NCI-H1105 treated with DMSO at 0.1 percent for 48 hours (cell line): ENCODE data around the gene PLAGL2.
"Not testable (repeated sequence)": the region's sequence is repeated elsewhere in the genome, so short reads cannot be mapped to it uniquely, and the experiment has no call there.

Source experiments
- DNase-seq: peaks from one replicate; lab custom pipeline; 2025; lab: John Stamatoyannopoulos, UW

The PLAGL2 gene, protein sequence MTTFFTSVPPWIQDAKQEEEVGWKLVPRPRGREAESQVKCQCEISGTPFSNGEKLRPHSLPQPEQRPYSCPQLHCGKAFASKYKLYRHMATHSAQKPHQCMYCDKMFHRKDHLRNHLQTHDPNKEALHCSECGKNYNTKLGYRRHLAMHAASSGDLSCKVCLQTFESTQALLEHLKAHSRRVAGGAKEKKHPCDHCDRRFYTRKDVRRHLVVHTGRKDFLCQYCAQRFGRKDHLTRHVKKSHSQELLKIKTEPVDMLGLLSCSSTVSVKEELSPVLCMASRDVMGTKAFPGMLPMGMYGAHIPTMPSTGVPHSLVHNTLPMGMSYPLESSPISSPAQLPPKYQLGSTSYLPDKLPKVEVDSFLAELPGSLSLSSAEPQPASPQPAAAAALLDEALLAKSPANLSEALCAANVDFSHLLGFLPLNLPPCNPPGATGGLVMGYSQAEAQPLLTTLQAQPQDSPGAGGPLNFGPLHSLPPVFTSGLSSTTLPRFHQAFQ

GRCh38 chr20:32207626-32208498 lies at the start of gene PLAGL2, which contains the start of gene POFUT1:
Gene PLAGL2 (minus strand): TSS chr20:32207743. CDS start chr20:32202178, 5,565 bp downstream.
Gene POFUT1 (plus strand): TSS chr20:32207880. CDS start chr20:32207942, 62 bp downstream.
- DNase-seq: peak; percentile 82

DNA sequence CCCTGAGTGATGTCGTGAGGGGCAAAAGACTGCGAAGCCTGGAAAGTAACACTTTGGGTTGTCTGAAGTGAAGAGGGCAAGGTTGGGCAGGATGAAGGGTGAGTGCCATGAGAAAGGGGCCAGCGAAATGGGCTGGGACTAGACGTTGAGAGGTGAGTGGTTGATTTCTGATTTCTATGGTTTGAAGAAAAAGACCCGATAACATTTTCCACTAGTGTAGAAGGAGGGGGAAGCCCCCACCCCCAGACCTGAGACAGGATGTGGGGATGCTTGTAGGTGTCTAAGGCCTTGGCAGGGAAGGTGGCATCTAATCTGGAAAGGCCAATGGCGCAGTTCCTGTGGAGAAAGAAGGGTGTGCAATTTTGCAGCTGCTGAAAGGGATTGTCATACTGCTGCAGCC lies 44.6 kb upstream of the PLAGL2 start:
- no peak for DNase-seq

GRCh38 chr20:32251470-32251869 lies 43.9 kb upstream of the PLAGL2 start:
- no peak for DNase-seq

- DNase-seq: no peak
Measured at GRCh38 chr20:32249030-32249738, 41.6 kb upstream of the PLAGL2 start.

- no peak for DNase-seq
Measured at GRCh38 chr20:32248043-32248442, 40.5 kb upstream of the PLAGL2 start.

DNA sequence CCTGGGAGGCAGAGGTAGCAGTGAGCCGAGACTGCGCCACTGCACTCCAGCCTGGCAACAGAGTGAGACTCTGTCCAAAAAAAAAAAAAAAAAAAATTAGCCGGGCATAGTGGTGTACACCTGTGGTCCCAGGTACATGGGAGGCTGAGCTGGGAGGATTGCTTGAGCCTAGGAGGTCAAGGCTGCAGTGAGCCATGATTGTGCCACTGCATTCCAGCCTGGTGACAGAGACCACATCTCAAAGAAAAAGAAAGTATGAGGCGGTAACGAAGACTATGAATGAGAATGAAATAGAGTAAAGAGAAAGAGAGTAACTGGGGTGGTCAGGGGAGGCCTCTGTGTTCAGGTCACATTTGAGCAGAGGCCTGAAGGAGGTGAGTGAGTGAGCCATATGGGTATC lies 38.7 kb upstream of the PLAGL2 start:
- DNase-seq: not testable (repeated sequence)

DNA sequence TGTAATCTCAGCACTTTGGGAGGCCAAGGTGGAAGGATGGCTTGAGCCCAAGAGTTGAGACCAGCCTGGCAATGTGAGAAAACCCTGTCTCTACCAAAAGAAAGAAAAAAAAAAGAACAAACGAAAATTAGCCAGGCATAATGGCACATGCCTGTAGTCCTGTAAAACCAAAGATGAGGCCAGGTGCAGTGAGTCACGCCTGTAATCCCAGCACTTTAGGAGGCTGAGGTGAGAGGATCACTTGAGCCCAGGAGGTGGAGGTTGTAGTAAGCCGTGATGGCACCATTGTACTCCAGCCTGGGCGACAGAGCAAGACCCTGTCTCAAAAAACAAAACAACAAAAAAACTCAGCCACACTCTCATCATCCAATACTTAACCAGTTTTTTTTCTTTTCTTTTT lies 37.4 kb upstream of the PLAGL2 start:
- no peak for DNase-seq

DNA sequence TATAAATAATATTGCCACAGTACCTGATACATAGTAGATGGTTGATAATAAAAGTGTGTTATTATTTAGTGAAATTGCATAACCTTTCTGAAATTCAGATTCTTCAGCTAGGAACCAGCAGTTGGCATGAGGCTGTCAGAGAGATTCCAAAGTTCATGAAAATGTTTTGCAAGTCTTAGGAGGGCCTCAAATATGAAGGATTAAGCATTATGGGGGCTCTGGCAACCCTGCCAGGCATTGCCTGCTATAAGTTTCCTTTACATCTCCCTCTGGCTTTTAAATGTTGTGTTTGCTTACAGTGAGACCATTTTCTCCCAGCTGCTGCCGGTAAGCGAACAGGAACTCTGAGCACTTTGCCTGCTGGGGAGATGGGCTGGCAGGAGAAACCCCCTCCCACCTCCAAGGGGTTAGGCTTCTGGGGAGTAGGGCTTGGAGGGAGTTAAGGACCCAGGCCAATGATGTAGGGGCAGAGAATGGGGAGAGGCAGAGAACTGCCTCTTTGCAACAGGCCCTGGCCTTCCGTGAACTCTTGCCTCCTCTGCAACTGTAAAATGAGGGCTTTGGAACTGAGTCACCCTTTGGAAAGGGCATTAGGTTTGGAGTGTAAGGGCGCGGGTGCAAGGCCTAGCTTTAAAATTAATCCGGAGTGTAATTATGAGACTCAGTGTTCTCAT lies 36.7 kb upstream of the PLAGL2 start:
- DNase-seq: no peak

GRCh38 chr20:32241807-32242206 lies 34.3 kb upstream of the PLAGL2 start:
- no peak for DNase-seq

GRCh38 chr20:32240205-32240604 lies 32.7 kb upstream of the PLAGL2 start:
- no peak for DNase-seq

- DNase-seq: no peak
Measured at GRCh38 chr20:32238483-32239425, 31.2 kb upstream of the PLAGL2 start.

GRCh38 chr20:32237419-32237818 lies 29.9 kb upstream of the PLAGL2 start:
- DNase-seq: no peak

DNA sequence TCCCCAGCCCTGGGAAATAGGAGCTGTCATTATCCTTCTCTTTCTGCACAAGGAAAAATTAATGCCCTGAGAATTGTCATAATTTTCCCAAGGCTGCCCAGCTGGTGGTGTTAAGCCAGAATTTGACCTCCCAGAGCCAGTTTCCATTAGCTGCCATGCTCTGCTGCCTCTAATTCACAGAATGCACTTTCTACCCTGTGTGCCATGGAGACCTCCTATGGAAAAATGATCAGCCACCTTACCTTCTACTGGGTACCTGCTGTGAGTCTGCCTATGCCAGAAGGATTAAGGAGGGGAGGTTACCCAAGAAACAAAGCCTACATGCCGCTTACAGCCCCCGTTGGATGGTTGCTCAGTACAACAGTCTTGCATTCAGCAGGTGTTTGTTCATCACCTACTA lies 29.3 kb upstream of the PLAGL2 start:
- DNase-seq: no peak

DNA sequence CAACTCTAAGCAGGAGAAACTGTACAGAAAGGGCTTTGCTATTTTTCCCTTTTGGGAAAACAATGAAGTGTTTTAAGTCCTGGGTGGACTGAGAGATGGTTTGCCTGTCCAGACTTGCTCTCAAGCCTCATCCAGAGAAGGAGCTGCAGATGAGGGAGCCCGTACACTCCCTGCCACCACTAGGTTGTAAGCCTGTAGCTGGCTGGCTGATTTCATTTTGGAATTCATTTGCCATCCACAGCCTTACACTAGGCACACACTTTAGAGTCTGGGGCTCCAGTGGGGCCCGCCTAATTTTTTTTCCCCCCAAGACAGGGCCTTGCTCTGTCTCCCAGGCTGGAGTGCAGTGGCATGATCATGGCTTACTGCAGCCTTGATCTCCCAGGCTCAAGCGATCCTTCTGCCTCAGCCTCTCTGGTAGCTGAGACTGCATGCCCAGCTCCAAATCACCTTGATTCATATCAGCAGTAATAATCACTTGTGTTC lies 28.5 kb upstream of the PLAGL2 start:
- DNase-seq: no peak

- no peak for DNase-seq
Measured at GRCh38 chr20:32235331-32236047, 27.9 kb upstream of the PLAGL2 start.

GRCh38 chr20:32234135-32234808 lies 26.7 kb upstream of the PLAGL2 start:
- DNase-seq: no peak

- no peak for DNase-seq
Measured at GRCh38 chr20:32233286-32233685, 25.7 kb upstream of the PLAGL2 start.

DNA sequence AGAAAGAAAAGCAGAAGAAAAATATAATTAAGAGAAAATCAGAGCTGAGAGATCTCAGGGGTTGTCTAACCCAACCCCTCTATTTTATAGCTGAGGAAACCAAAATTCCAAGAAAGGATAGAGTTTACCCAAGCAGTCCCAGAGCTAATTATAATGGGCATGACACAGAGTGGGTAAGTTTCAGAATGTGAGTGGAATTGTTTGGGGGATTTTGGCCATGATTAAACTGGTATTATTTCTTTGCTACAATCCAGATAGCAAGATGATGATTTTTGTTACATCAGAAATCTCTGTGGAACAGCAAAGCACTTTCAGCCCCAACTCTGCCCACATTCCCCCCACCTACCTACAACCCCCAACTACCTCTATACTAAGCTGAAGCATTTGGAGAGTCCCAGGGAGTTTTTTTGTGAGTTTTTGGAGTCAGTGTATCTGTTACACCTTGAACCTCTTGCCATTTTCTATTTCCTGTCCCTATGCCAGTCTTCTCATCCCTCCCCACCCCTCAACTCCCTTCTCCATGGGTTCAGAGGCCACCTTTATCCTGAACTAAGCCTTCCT lies 24.9 kb upstream of the PLAGL2 start:
- no peak for DNase-seq

DNA sequence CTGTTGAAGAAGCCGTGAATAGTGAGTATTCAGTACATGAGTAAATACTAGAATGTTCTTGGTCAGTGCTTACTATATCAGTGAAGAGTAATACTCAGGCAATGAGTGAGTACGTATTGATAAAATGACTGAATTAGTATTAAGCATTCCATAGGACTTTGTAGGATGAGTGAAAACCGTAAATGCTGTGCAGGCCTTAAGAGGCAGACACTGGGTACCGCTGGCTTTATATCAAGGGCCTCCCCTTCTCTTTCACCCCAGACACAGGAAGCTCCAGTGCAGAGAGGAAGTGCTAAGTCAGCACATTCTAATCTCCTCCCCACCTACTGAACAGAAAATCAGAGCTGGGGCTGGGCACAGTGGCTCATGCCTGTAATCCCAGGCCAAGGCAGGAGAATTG lies 24.3 kb upstream of the PLAGL2 start:
- DNase-seq: no peak
